Measurements from ENCODE around the gene GATC.

GRCh38 chr12:120406069-120406468 lies 40.2 kb upstream of the GATC start:
- no peak for TF ChIP-seq CTCF (IDR thresholded peaks at IDR 0.05)
- no peak for TF ChIP-seq POLR2A (IDR thresholded peaks at IDR 0.05)

Data from body of pancreas (tissue), 4 donors.